ENCODE measurements around the gene TIGD7.
"Not testable (repeated sequence)": the region's sequence is repeated elsewhere in the genome, so short reads cannot be mapped to it uniquely, and the experiment has no call there.

Gene TIGD7

DNA sequence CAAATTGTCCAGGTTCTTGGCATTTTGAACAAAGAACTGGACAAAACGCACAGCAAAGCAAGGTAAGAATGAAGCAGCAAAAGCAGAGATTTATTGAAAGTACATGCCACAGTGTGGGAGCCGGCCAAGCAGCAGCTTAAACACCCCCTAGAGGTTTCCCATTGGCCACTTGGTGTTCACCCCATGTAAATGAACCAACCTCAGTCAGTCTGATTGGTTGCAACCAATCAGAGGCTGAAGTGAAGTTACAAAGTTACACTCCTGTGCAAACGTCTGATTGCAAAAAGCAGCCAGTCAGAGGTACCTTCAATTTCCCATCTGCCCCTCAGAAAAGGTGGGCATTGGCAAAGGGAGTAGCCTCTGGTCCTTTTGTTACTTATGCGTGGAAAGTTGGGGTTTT lies 30.7 kb downstream of the TIGD7 start:
- TF ChIP-seq ZC3H10 (CRISPR knock-in tag; IDR thresholded peaks at IDR 0.05) (no peak), OSR1 (CRISPR knock-in tag; IDR thresholded peaks at IDR 0.05) (no peak), TCF4 (CRISPR knock-in tag; IDR thresholded peaks at IDR 0.05; ENCODE audit: borderline replicate concordance) (no peak), BACH2 (CRISPR knock-in tag; IDR thresholded peaks at IDR 0.05; ENCODE audit: borderline replicate concordance) (no peak), ARNTL (CRISPR knock-in tag; IDR thresholded peaks at IDR 0.05; ENCODE audit: borderline replicate concordance, low read depth) (no peak), ESRRG (CRISPR knock-in tag; IDR thresholded peaks at IDR 0.05) (no peak), ZNF565 (CRISPR knock-in tag; conservative IDR thresholded peaks at IDR 0.05; ENCODE audit: low read depth) (no peak), CSDC2 (CRISPR knock-in tag; IDR thresholded peaks at IDR 0.05) (no peak), GLIS3 (CRISPR knock-in tag; IDR thresholded peaks at IDR 0.05) (no peak), ZNF70 (CRISPR knock-in tag; IDR thresholded peaks at IDR 0.05) (no peak), SNAI2 (CRISPR knock-in tag; IDR thresholded peaks at IDR 0.05) (no peak), TOX (CRISPR knock-in tag; IDR thresholded peaks at IDR 0.05; ENCODE audit: borderline replicate concordance) (no peak), ZFP30 (CRISPR knock-in tag; IDR thresholded peaks at IDR 0.05) (no peak), RARB (CRISPR knock-in tag; IDR thresholded peaks at IDR 0.05) (no peak)
- TF ChIP-seq, protein P1, sequence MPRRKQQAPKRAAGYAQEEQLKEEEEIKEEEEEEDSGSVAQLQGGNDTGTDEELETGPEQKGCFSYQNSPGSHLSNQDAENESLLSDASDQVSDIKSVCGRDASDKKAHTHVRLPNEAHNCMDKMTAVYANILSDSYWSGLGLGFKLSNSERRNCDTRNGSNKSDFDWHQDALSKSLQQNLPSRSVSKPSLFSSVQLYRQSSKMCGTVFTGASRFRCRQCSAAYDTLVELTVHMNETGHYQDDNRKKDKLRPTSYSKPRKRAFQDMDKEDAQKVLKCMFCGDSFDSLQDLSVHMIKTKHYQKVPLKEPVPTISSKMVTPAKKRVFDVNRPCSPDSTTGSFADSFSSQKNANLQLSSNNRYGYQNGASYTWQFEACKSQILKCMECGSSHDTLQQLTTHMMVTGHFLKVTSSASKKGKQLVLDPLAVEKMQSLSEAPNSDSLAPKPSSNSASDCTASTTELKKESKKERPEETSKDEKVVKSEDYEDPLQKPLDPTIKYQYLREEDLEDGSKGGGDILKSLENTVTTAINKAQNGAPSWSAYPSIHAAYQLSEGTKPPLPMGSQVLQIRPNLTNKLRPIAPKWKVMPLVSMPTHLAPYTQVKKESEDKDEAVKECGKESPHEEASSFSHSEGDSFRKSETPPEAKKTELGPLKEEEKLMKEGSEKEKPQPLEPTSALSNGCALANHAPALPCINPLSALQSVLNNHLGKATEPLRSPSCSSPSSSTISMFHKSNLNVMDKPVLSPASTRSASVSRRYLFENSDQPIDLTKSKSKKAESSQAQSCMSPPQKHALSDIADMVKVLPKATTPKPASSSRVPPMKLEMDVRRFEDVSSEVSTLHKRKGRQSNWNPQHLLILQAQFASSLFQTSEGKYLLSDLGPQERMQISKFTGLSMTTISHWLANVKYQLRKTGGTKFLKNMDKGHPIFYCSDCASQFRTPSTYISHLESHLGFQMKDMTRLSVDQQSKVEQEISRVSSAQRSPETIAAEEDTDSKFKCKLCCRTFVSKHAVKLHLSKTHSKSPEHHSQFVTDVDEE (CRISPR knock-in tag; IDR thresholded peaks at IDR 0.05): no peak
- TF ChIP-seq, protein P2, sequence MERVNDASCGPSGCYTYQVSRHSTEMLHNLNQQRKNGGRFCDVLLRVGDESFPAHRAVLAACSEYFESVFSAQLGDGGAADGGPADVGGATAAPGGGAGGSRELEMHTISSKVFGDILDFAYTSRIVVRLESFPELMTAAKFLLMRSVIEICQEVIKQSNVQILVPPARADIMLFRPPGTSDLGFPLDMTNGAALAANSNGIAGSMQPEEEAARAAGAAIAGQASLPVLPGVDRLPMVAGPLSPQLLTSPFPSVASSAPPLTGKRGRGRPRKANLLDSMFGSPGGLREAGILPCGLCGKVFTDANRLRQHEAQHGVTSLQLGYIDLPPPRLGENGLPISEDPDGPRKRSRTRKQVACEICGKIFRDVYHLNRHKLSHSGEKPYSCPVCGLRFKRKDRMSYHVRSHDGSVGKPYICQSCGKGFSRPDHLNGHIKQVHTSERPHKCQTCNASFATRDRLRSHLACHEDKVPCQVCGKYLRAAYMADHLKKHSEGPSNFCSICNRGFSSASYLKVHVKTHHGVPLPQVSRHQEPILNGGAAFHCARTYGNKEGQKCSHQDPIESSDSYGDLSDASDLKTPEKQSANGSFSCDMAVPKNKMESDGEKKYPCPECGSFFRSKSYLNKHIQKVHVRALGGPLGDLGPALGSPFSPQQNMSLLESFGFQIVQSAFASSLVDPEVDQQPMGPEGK (CRISPR knock-in tag; IDR thresholded peaks at IDR 0.05; ENCODE audit: borderline replicate concordance): no peak
- TF ChIP-seq, protein P3, sequence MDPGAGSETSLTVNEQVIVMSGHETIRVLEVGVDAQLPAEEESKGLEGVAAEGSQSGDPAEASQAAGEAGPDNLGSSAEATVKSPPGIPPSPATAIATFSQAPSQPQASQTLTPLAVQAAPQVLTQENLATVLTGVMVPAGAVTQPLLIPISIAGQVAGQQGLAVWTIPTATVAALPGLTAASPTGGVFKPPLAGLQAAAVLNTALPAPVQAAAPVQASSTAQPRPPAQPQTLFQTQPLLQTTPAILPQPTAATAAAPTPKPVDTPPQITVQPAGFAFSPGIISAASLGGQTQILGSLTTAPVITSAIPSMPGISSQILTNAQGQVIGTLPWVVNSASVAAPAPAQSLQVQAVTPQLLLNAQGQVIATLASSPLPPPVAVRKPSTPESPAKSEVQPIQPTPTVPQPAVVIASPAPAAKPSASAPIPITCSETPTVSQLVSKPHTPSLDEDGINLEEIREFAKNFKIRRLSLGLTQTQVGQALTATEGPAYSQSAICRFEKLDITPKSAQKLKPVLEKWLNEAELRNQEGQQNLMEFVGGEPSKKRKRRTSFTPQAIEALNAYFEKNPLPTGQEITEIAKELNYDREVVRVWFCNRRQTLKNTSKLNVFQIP (CRISPR knock-in tag; IDR thresholded peaks at IDR 0.05; ENCODE audit: borderline replicate concordance, low read depth): no peak
- TF ChIP-seq, protein P4, sequence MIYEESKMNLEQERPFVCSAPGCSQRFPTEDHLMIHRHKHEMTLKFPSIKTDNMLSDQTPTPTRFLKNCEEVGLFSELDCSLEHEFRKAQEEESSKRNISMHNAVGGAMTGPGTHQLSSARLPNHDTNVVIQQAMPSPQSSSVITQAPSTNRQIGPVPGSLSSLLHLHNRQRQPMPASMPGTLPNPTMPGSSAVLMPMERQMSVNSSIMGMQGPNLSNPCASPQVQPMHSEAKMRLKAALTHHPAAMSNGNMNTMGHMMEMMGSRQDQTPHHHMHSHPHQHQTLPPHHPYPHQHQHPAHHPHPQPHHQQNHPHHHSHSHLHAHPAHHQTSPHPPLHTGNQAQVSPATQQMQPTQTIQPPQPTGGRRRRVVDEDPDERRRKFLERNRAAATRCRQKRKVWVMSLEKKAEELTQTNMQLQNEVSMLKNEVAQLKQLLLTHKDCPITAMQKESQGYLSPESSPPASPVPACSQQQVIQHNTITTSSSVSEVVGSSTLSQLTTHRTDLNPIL (CRISPR knock-in tag; IDR thresholded peaks at IDR 0.05; ENCODE audit: low read depth): no peak
- peak; percentile 92 for ATAC-seq

DNA sequence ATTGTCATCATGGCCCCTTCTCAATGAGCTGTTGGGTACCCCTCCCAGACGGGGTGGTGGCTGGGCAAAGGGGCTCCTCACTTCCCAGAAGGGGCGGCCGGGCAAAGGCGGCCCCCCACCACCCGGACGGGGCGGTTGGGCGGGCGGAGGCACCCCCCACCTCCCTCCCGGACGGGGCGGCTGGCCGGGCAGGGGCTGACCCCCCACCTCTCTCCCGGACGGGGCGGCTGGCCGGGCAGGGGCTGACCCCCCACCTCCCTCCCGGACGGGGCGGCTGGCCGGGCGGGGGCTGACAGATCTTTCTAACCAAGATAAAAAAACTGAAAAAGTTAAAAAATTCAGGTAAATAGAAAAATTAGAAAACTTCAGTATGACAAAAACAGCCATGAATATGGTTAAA lies 33.9 kb downstream of the TIGD7 start:
- ATAC-seq: not testable (repeated sequence)

DNA sequence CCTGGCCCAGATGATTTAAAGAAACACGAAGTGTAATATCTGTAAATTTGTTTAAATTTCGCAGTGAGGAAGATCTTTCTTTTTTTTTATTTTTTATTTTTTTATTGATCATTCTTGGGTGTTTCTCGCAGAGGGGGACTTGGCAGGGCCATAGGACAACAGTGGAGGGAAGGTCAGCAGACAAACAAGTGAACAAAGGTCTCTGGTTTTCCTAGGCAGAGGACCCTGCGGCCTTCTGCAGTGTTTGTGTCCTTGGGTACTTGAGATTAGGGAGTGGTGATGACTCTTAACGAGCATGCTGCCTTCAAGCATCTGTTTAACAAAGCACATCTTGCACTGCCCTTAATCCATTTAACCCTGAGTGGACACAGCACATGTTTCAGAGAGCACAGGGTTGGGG lies 34.5 kb downstream of the TIGD7 start:
- ATAC-seq: not testable (repeated sequence)

DNA sequence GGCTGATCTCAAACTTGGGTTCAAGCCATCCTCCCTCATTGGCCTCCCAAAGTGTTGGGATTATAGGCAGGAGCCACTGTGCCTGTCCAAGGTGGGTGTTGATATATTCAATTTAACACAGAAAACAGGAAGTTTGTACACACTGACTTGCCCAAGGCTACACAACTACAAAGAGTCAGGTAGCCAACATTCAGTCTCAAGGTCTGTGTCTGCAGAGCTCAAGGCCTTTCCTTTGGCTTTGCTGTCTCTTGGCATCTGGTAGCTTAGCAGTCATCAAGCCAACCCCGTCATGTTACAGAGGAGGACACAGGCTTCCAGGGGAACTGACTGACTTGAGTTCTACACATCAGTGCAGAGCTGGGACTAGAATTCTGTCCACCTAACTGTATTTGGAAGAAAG lies 36.9 kb downstream of the TIGD7 start:
- no peak for ATAC-seq
- TF ChIP-seq RARB (CRISPR knock-in tag; IDR thresholded peaks at IDR 0.05) (no peak), CSDC2 (CRISPR knock-in tag; IDR thresholded peaks at IDR 0.05) (no peak), ZFP3 (CRISPR knock-in tag; IDR thresholded peaks at IDR 0.05) (no peak), ZNF70 (CRISPR knock-in tag; IDR thresholded peaks at IDR 0.05) (no peak), OSR1 (CRISPR knock-in tag; IDR thresholded peaks at IDR 0.05) (no peak), GLIS3 (CRISPR knock-in tag; IDR thresholded peaks at IDR 0.05) (no peak), PPARA (CRISPR knock-in tag; IDR thresholded peaks at IDR 0.05; ENCODE audit: borderline replicate concordance) (no peak), ZNF8 (CRISPR knock-in tag; IDR thresholded peaks at IDR 0.05) (no peak), ZFP30 (CRISPR knock-in tag; IDR thresholded peaks at IDR 0.05) (no peak)
- TF ChIP-seq, protein P1 (CRISPR knock-in tag; IDR thresholded peaks at IDR 0.05): no peak
- TF ChIP-seq, protein P4 (CRISPR knock-in tag; IDR thresholded peaks at IDR 0.05; ENCODE audit: low read depth): no peak
